Liver (tissue), 3 donors: ENCODE results near the gene SRPX.

Experiments used
- RAD21 ChIP-seq, 2 donors: IDR thresholded peaks; 2 replicates each; pipeline ENCODE4 v1.6.1; 2016; ENCODE audit warnings: antibody characterized with exemption in 2 of 2, mild to moderate bottlenecking in 2 of 2
- TF ChIP-seq, protein P1 (sequence below): IDR thresholded peaks from 2 replicates; pipeline ENCODE4 v1.6.1; 2016; ENCODE audit warnings: antibody characterized with exemption
- TF ChIP-seq, protein P2 (sequence below): fragments of 150-350 bp; IDR thresholded peaks from 2 replicates; pipeline ENCODE4 v1.5.1; 2017; ENCODE audit warnings: improper control_type of control experiment, low read depth, low read length; ENCODE audit not compliant: missing input control
- donor health status: healthy.
- donor health status: healthy.

DNA sequence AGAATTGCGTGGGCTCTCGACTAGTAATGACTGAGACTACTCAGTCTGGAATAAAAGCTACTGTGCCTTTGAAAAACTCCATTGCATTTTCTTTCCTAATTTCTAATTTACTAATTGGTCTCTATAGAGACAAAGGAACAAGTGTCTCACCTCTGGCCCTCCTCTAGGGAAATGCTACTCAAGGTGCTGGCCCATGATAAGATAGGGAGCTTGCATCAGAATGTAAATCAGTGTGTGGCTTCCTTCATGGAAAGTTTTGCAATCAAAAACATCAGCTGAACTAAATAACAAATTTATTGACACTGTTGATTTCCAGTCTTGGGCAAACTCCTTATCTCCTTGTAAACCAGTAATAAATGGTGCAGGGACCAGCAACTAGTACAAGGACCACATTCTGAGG, 81.8 kb downstream of the SRPX start:
- TF ChIP-seq, protein P1, sequence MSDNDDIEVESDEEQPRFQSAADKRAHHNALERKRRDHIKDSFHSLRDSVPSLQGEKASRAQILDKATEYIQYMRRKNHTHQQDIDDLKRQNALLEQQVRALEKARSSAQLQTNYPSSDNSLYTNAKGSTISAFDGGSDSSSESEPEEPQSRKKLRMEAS, result no peak
- TF ChIP-seq RAD21 (IDR thresholded peaks at IDR 0.05), result no peak
- TF ChIP-seq, protein P2, sequence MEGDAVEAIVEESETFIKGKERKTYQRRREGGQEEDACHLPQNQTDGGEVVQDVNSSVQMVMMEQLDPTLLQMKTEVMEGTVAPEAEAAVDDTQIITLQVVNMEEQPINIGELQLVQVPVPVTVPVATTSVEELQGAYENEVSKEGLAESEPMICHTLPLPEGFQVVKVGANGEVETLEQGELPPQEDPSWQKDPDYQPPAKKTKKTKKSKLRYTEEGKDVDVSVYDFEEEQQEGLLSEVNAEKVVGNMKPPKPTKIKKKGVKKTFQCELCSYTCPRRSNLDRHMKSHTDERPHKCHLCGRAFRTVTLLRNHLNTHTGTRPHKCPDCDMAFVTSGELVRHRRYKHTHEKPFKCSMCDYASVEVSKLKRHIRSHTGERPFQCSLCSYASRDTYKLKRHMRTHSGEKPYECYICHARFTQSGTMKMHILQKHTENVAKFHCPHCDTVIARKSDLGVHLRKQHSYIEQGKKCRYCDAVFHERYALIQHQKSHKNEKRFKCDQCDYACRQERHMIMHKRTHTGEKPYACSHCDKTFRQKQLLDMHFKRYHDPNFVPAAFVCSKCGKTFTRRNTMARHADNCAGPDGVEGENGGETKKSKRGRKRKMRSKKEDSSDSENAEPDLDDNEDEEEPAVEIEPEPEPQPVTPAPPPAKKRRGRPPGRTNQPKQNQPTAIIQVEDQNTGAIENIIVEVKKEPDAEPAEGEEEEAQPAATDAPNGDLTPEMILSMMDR, result no peak
